Sigmoid colon (tissue), 7 donors: ENCODE data around the gene BCAS4. TPM values are rescaled to one million over a fixed set of nuclear protein-coding genes. Genes with fewer than 3 reads are reported as not detected.

Experiments used
- DNase-seq: peaks from one replicate; pipeline ENCODE4 v3.0.0-alpha.2; 2019
- H3K27ac ChIP-seq, 4 donors: fragments of 200-600 bp; sonication (generic); one replicate each; pipeline ENCODE4 v1.5.1; 2016 to 2019; ENCODE audit warnings: mild to moderate bottlenecking in 1 of 4
- H3K27me3 ChIP-seq, 3 donors: fragments of 200-600 bp; sonication (generic); one replicate each; pipeline ENCODE4 v1.5.1; 2019; ENCODE audit warnings: mild to moderate bottlenecking in 1 of 3
- H3K36me3 ChIP-seq, 4 donors: fragments of 200-600 bp; sonication (generic); one replicate each; pipeline ENCODE4 v1.5.1; 2016 to 2019
- H3K4me1 ChIP-seq, 4 donors: fragments of 200-600 bp; sonication (generic); one replicate each; pipeline ENCODE4 v1.5.1; 2017 to 2019
- H3K4me3 ChIP-seq, 4 donors: fragments of 200-600 bp; sonication (generic); one replicate each; pipeline ENCODE4 v1.5.1; 2017 to 2019; ENCODE audit warnings: mild to moderate bottlenecking in 2 of 4, moderate library complexity in 1 of 4
- H3K9me3 ChIP-seq, 4 donors: fragments of 200-600 bp in 3 of 4; sonication (generic) in 3 of 4; one replicate each; pipeline versions ENCODE4 v1.5.1 to v1.6.1; 2013 to 2019
- EP300 ChIP-seq, 4 donors: sonication (generic); formaldehyde crosslinking; IDR thresholded peaks; one replicate each; pipeline ENCODE4 v1.6.1; 2017; ENCODE audit warnings: antibody characterized with exemption in 4 of 4
- POLR2A ChIP-seq, 2 donors: fragments of 450-650 bp; IDR thresholded peaks; one replicate each; pipeline ENCODE4 v1.6.1; 2016; ENCODE audit warnings: antibody characterized with exemption in 2 of 2, mild to moderate bottlenecking in 2 of 2, moderate library complexity in 2 of 2
- POLR2AphosphoS5 ChIP-seq, 4 donors: sonication (generic); formaldehyde crosslinking; IDR thresholded peaks; one replicate each; pipeline ENCODE4 v1.6.1; 2017; ENCODE audit warnings: antibody characterized with exemption in 4 of 4
- WGBS, 2 donors: extraction: QIAGEN DNeasy Blood & Tissue Kit; methylation state at CpG; one replicate each; pipeline ENCODE4 v1.1.7; 2013; 5-methylcytosine and 5-hydroxymethylcytosine counted together
- intact Hi-C: fragments of 100-400 bp; cut with DNase I; formaldehyde crosslinking; loops from one replicate; pipeline ENCODE4 v1.15.1; 2023
- polyA plus RNA-seq, 3 donors: library from polyadenylated mRNA; stranded (reverse); fragments of 200-250 nt; gene quantifications; one replicate each; pipeline ENCODE4 v1.2.3, GENCODE V29; 2013
- total RNA-seq, 4 donors: library from RNA; depleted of rRNA; stranded (reverse); fragments of >200 nt; gene quantifications; one replicate each; pipeline ENCODE4 v1.1.0, GENCODE V29; 2016
- TF ChIP-seq, protein P1 (sequence below), 4 experiments: fragments of 450-650 bp in 3 of 4; fragments of 200-600 bp in 1 of 4; IDR thresholded peaks; one replicate each; pipeline ENCODE4 v1.5.1; 2016 to 2019; ENCODE audit warnings: antibody characterized with exemption in 4 of 4, mild to moderate bottlenecking in 3 of 4, moderate library complexity in 2 of 4
- donor health status: healthy with polysubstance abuse.
- donor health status: Bipolar disorder and iron deficiency.
- donor health status: healthy.

The BCAS4 gene
- total and polyA plus RNA-seq, 7 donors, result 0.46 to 10.1 (median 3.5) TPM

DNA sequence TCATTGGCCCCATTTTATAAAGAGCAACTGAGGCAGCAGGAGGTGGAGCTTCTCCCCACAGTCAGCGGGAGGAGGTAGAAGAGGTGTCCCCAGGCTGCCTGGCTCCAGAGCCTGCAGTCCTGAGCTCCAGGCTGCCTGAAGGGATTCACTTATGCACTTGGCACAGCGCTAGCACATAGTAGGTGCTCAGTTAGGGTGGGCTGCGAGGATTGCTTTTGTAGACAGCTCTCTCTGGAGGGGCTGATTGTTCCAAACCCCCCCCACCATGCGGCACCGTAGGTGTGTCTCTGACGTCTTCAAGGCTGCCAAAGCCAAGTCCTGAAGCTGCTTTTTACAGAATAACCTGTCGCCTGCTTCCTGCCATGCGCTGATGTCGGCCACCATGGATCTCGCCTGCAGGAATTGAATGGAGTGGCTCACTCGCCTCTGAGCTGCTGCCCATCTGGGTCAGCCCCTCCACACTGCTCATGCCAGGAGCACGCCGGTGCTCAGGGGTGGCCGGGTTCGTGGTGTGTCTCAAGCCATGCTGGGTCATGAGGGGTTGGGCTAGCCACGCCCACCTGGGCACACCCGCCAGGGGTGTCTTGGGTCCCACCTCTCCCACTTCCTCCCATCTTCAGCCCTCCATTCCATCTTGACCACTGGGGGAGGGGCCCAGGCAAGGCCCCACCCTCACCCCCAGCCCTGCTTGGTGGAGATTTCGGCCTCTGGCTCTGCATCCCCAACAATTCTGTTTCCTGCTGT is 59.8 kb downstream of the BCAS4 start:
- Histone ChIP-seq H3K27ac (no peak overlapping the region), H3K9me3 (no peaks in the 10 kb centered on the region), H3K4me3 (no peak overlapping the region), H3K36me3 (no peaks in the 10 kb centered on the region), H3K4me1 (no peaks in the 10 kb centered on the region), H3K27me3 (no peaks in the 10 kb centered on the region)
- no peak for DNase-seq
- 53 to 81% methylated on average over 18 of the region's 18 CpGs for whole genome bisulfite sequencing, 2 donors
- intact Hi-C loops, result no loop called here
- TF ChIP-seq, protein P1, sequence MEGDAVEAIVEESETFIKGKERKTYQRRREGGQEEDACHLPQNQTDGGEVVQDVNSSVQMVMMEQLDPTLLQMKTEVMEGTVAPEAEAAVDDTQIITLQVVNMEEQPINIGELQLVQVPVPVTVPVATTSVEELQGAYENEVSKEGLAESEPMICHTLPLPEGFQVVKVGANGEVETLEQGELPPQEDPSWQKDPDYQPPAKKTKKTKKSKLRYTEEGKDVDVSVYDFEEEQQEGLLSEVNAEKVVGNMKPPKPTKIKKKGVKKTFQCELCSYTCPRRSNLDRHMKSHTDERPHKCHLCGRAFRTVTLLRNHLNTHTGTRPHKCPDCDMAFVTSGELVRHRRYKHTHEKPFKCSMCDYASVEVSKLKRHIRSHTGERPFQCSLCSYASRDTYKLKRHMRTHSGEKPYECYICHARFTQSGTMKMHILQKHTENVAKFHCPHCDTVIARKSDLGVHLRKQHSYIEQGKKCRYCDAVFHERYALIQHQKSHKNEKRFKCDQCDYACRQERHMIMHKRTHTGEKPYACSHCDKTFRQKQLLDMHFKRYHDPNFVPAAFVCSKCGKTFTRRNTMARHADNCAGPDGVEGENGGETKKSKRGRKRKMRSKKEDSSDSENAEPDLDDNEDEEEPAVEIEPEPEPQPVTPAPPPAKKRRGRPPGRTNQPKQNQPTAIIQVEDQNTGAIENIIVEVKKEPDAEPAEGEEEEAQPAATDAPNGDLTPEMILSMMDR (IDR thresholded peaks at IDR 0.05), result no peak
- TF ChIP-seq POLR2AphosphoS5 (IDR thresholded peaks at IDR 0.05) (no peak), POLR2A (IDR thresholded peaks at IDR 0.05) (no peak), EP300 (IDR thresholded peaks at IDR 0.05) (no peak)

- Histone ChIP-seq H3K27me3 (no peaks in the 10 kb centered on the region), H3K27ac (no peak overlapping the region), H3K4me1 (no peaks in the 10 kb centered on the region), H3K4me3 (no peak overlapping the region), H3K36me3 (no peaks in the 10 kb centered on the region), H3K9me3 (no peaks in the 10 kb centered on the region)
- no peak for DNase-seq
- TF ChIP-seq POLR2AphosphoS5 (IDR thresholded peaks at IDR 0.05) (no peak), POLR2A (IDR thresholded peaks at IDR 0.05) (no peak), EP300 (IDR thresholded peaks at IDR 0.05) (no peak)
- TF ChIP-seq, protein P1 (IDR thresholded peaks at IDR 0.05), result no peak
- intact Hi-C loops, result no loop called here
- WGBS, 2 donors, result 50 to 72% methylated on average over 23 of the region's 23 CpGs
Observed at GRCh38 chr20:50855498-50856474, 60.9 kb downstream of the BCAS4 start.

- 55 to 86% methylated on average over 5 of the region's 5 CpGs for WGBS, 2 donors
- Histone ChIP-seq H3K9me3 (no peaks in the 10 kb centered on the region), H3K4me1 (no peaks in the 10 kb centered on the region), H3K27me3 (no peaks in the 10 kb centered on the region), H3K27ac (no peak overlapping the region), H3K36me3 (no peaks in the 10 kb centered on the region), H3K4me3 (no peak overlapping the region)
- intact Hi-C loops, result no loop called here
- no peak for DNase-seq
- TF ChIP-seq, protein P1 (IDR thresholded peaks at IDR 0.05), result no peak
- TF ChIP-seq EP300 (IDR thresholded peaks at IDR 0.05), result no peak
Observed at GRCh38 chr20:50856475-50857041, 61.7 kb downstream of the BCAS4 start.

GRCh38 chr20:50857348-50857747 is 62.5 kb downstream of the BCAS4 start:
- Histone ChIP-seq H3K9me3 (no peaks in the 10 kb centered on the region), H3K36me3 (no peaks in the 10 kb centered on the region), H3K4me1 (no peaks in the 10 kb centered on the region), H3K4me3 (no peak overlapping the region), H3K27me3 (no peaks in the 10 kb centered on the region), H3K27ac (no peak overlapping the region)
- intact Hi-C loops, result no loop called here
- no peak for DNase-seq
- 90 to 93% methylated on average over 7 of the region's 7 CpGs for WGBS, 2 donors
- no peak for TF ChIP-seq EP300 (IDR thresholded peaks at IDR 0.05)
- TF ChIP-seq POLR2AphosphoS5 (IDR thresholded peaks at IDR 0.05), result no peak
- no peak for TF ChIP-seq POLR2A (IDR thresholded peaks at IDR 0.05)
- TF ChIP-seq, protein P1 (IDR thresholded peaks at IDR 0.05), result no peak
